Inflammatory macrophage (primary cell): ENCODE data around the gene TAPT1.

Source experiments
- DNase-seq, 2 donors: peaks; one replicate each; pipeline ENCODE4 v3.0.0-alpha.2; 2020 to 2022

Gene TAPT1

GRCh38 chr4:16245241-16245640, 19.0 kb upstream of the TAPT1 start:
- DNase-seq: no peak

- no peak for DNase-seq
These were observed 17.0 kb upstream of the TAPT1 start for GRCh38 chr4:16243285-16243684.

DNA sequence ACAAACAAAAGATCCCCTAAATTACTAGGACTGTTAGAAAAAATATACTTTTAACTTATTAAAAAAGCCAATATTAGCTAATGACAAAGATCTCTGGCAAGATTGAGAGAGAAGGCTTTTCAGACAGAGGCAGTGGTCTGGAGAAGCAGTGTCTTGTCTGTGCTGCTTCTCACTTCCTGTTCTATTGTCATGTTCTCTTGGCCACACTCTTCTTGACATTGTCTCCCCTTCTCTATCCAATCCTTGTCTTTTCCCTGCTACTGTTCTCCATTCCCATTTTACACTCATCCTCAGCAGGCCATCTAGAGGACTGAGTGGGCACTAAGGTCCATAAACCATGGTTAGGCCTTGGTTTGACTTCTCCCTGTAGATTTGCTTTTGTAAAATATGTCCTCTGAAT, 14.0 kb upstream of the TAPT1 start:
- DNase-seq: no peak

DNA sequence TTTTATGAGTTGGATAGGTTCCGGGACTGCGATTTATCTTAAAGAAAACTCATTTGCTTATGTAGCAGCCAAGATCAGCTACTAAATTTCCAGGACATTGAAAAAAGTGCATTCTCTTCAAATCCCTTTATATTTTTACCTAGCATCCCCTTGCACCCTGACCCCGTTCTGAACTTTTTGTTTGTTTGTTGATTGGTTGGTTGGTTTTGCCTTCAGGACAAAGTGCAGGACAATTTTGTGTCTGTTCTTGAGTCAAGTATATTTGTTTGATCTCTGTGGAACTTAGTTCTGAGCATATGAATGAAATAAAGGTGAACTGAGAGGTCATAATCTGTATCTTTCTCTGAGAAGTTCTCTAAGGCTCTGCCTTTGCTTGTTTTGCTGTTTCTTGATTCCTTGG, 12.8 kb upstream of the TAPT1 start:
- no peak for DNase-seq

DNA sequence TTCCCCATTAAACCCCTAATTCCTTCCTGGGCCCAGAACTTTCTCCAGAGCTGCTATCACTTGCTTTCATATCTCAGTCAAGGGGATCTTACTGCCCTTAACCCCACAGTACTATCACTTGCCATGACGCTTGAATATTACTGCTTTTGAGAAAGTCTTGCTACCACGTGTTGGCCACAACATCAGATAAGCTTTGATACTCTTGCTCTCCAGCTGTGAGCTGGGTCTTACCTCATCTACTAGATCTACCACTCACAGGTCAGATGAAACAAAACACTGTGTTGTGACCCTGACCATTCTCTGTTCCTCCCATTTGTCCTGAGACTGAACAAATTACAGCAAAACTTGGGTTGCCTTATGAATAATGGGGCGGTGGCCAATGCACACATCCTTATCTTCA, 12.1 kb upstream of the TAPT1 start:
- DNase-seq: no peak

- DNase-seq: peak; percentile 93 to 96
These were observed 11.4 kb upstream of the TAPT1 start for GRCh38 chr4:16237715-16238114.

DNA sequence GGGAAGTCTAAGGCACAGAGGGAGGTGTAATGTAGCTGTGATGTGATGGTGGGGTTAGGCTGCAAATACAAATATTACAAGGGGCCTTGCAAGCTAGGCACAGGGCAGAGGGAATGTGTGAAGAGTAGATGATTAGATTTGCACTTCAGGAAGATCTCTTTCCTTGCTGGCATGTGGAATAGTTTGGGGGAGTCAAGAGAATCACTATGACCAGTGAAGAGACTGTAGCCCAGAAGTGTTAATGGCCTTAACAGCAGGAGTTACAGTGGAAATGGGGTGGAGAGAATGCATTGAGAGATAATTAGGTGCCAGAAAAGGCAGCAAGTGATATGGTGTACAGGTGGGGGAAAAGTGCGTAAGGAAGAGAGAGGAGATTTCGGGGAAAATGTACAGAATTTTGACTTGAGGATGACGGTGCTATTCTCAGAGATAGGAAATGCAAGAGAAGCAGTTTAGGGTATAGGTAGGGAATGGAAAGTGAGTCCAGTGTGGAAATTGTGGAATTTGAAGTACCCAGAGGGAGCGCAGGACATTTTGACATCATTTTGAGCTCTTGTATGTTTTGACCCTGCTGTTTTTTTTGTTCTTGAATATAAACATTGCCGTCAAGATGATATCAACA, 10.2 kb upstream of the TAPT1 start:
- no peak for DNase-seq

- no peak for DNase-seq
These were observed 8.9 kb upstream of the TAPT1 start for GRCh38 chr4:16235209-16235608.

DNA sequence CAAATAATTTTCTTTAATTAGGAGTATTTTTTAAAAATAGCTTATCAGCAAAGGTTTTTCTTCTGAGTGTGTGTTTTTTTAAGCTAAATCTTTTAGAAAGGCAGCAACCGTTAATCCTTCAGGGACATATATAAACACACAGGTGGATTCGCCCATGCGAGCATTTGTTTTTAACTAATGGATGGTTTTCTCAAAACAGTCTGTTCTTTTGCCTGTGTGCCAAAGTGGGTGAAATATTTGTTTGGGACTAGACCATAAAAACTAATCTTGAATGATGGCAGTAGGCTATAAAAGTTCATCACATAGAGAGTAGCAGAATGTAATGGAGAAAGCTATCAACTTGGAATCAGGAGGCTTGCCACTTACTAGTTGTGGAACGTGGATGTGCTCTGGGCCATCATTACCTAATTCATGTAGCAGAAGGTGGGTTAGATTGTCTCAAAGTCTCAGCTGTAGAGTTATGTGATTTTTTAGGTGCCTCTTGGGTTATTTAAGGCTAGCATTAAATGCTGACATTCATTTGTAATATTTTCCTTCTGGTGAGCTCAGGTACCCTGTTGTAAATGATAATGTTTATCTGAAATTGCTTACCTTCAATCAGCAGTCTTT, 7.4 kb upstream of the TAPT1 start:
- no peak for DNase-seq

GRCh38 chr4:16231570-16232245, 5.4 kb upstream of the TAPT1 start:
- peak in 1 of 2 donors; percentile 52 for DNase-seq

GRCh38 chr4:16230308-16230707, 4.0 kb upstream of the TAPT1 start:
- no peak for DNase-seq

- DNase-seq: no peak
These were observed 3.3 kb upstream of the TAPT1 start for GRCh38 chr4:16229604-16230003.

- peak; percentile 52 to 58 for DNase-seq
These were observed 1.2 kb upstream of the TAPT1 start for GRCh38 chr4:16227462-16227868.

- peak; percentile 7 to 45 for DNase-seq
These were observed 668 bp upstream of the TAPT1 start for GRCh38 chr4:16226816-16227461.

DNA sequence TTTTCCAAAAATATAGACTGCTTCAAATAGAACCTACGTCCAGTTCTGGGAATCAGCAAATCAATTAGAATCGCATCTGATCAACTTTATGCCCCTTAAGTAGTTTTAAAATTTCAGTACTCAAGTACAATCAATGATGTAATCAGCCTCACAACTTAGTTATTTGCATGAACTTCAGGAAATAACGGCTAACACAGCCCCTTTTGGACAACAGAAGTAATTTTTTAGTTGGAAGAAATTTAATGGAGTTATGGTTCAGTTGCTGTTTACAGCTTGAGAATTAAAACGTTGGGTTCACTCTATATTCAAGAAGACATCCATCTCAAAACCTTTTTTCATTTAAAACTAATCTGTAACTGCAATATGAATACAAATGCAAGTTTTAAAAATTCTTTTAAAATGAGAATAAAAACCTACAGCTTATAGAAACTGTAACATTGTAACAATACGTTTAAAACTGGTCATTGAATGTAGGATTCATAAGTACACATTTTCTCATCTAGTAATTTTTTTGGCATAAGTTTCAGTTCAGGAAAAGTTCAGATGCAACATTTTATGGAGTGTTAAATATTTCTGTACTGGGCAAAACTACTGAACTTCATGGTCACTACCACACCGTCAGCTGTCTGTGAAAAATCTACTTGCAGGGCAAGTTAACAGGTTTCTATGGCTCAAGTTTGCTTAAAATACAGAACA, 956 bp downstream of the TAPT1 start:
- peak; percentile 33 to 73 for DNase-seq

DNA sequence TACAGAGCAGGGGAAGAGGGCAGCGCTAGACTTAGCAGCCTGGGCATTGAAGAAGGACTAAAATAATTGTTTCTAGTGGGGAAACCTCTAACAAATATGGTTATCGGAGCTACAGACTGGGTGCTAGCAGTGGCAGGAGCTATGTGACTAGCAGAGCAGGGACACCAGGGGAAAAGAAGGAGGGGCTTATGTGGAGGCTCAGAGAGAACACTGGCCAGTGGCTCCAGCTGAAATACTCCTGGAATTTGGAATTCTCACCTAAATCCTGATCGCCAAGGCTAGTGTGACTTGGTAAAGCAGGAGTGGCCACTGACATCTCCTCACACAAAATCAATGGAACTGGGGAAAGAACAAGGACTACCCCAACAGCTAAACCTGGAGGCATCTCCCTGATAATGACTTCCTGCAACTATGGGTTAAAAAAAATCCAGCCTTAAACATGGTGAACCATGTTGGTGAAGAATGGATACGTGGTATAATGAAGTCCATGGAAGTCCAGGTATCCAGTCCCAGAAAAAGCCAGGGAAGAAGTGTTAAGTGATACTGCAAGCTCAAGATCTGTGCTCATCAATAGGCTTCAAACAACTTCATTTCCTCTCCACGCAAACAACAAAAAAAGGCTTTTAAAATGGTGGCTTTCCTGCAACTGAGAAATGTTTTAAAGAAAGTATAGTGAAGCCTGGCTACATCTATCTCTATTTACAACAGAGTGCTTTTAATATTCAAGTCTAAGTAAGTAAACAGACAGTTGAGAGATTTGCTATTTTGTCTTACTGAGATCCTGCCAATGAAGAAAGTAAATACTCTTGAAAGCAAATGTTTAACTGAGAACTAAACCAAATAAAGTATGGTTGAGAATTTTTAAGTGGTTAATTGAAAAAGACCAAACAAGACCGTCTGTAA, 1.8 kb downstream of the TAPT1 start:
- DNase-seq: peak in 1 of 2 donors; percentile 16

DNA sequence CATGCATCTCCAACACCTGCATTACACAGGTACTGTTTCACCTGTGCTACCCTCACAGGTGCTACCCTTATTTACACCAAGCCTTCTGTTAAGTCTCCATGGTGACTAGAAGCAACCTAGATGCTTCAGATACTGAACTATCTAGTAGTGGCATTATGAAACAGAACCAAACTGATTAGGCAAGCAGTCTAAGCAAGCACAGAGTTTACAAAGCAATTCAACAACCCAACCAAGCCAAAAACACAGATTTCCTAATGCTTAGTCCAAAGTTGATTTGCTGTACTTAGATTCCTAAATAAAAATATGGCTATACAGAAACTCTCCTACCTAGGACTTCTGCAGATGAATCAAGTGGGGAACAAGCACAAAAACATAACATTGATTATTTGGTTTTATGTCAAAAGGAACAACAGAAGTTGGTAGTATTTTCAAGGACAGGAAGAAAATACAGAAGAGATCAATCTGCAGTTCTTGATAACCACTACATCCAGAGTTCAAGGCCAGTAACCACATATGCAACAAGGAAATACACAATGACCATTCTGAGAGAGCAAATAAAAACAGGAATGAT, 3.2 kb downstream of the TAPT1 start:
- peak in 1 of 2 donors; percentile 36 for DNase-seq

DNA sequence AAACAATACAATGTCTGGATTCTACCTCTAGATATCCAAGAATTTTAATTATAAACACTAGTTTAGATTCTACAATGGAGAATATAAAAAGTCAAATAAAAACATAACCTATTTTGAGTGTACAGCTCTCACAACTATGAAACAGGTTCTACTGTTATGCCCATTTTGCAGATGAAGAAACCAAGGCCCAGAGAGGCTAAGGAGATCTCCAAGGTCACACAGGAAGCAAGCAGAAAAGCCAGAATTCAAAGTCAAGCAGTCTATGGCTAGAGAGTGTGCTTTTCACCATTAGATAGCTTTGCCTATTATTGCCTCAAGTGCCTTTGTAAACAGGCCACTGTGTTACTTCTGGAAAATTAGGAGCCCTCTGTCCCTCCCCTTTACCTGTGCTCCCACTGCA, 7.3 kb downstream of the TAPT1 start:
- DNase-seq: no peak

GRCh38 chr4:16217300-16218051, 8.8 kb downstream of the TAPT1 start:
- peak in 1 of 2 donors; percentile 38 for DNase-seq

DNA sequence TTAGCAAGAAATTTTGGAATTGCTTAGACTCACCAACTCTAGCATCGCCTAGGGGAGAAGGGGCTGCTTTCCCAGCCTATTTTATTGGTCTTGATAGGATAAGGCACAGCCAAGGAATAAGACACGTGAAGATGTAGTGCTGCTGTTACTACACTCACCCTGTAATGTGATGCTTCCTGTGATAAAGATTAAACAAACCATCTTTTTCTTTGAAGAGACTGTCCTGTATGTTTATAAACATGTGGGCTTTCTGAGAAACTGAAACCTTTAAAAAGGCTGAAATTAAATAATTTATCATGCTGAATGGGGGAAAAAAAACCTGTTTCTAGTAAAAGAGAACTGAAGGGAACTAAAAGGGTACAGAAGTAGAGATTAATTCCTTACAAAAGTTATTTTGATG, 13.2 kb downstream of the TAPT1 start:
- DNase-seq: no peak
